M059J (cell line): Measurements from ENCODE around the gene EHBP1. TPM values are rescaled to one million over a fixed set of nuclear protein-coding genes. Genes with fewer than 3 reads are reported as not detected.
"Not testable (repeated sequence)": the region's sequence is repeated elsewhere in the genome, so short reads cannot be mapped to it uniquely, and the experiment has no call there.

ENCODE experiments used
- DNase-seq: peaks from one replicate; pipeline ENCODE4 v3.0.0-alpha.2; 2012; ENCODE audit warnings: low read depth
- total RNA-seq: library from RNA; depleted of rRNA; stranded (reverse); fragments of >200 nt; shearing (Covaris generic); gene quantifications from 2 replicates; pipeline ENCODE4 v1.2.3, GENCODE V29; 2014

The EHBP1 gene
- total RNA-seq, 1 experiment from 2014 or later: 50.2 TPM

DNA sequence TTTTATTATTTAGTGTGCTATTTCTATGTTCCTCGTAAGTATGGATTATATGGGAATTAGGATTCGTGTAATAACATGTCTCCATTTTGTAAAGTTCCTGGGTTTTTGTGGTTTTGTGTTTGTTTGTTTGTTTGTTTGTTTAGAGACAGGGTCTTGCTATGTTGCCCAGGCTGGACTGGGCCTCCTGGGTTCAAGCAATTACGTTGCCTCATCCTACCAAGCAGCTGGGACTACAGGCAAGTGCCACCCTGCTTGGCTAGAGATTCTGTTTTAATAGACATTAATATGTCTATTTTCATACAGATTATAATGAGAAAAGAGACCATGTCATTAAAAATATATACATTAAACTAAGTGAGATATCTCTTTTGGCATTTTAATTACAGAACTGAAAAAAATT is 309.9 kb downstream of the EHBP1 start:
- DNase-seq: no peak

DNA sequence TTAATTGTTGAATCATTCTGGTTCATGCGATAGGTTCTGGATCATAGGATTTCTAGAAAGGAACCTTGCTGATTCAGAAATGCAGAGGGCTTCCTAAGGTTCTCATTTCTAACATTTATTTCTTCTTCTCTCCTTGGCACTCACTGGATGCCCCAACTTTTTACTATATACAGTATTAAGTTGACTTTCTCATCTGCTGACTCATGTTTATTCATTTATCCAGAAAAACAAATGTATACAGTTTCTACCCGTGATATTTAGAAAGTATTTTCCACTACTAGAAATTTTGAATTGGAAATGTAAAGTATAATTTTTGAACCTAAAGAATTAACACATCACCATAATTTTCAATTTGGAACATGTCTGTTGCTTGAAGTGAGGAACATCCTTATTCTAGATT is 312.9 kb downstream of the EHBP1 start:
- DNase-seq: no peak

DNA sequence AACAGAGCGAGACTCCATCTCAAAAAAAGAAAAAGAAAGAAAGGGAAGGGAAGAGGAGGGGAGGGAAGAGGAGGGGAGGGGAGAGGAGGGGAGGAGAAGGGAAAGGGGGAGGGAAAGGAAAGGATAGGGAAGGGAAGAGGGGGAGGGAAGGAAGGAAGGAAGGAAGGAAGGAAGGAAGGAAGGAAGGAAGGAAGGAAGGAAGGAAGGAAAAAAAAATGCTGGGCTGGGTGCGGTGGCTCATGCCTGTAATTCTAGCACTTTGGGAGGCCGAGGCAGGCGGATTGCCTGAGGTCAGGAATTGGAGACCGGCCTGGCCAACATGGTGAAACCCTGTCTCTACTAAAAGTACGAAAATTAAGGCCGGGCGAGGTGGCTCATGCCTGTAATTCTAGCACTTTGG is 314.2 kb downstream of the EHBP1 start:
- not testable (repeated sequence) for DNase-seq

DNA sequence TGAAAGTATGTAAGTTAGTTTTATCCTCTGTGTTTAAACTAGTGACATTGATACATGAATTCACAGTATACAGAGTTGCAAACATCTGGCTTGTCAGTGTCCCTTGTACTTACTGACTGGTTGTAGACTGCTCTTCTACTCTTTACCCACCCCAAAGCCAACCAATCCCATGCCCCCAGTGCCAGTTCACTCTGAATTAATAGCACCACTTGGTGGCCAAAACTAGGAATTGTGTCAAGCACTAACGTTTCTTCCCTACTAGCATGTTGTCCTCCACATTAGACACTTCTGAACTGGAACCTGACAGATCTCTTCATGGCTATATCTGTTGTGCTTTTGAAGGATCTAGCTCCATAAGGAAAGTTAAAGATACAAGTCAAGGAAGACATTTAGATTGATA is 317.9 kb downstream of the EHBP1 start:
- DNase-seq: peak; percentile 45

DNA sequence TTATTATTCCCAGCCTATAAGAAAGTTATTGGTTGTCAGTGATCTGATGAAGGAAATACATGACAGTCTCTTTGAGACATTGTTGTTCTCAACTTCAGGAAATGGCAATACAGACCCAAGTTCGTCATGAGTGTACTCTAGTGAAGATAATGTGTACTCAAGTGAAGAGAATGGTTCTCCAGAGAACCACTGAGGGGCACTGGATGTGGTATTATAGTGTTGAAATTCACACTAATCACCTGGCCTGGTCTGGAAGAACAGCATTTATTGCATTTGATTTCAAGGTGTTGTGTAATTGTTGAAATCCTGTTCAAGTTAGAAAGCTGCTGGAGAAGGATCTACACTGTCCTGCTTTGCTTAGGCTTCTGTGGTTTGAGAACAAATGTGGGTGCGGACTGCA is 321.7 kb downstream of the EHBP1 start:
- DNase-seq: no peak

DNA sequence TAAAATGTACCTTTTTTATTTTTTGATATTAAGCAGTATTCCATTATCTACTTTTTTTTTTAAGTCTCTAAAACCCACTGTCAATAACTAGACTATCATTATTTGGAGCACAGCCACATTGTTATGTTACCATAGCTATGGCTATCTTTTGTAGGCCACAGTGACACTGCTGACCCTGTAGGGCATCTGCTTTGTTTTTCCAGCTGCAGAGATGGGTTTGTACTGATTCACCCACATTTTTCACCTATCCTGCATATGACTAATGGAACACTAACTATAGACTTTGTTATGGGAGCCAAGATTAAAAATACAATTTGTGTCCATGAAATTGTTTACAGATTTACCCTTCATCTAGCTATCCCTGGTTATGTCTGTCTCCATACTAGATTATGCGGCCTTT is 323.5 kb downstream of the EHBP1 start:
- DNase-seq: peak; percentile 53

DNA sequence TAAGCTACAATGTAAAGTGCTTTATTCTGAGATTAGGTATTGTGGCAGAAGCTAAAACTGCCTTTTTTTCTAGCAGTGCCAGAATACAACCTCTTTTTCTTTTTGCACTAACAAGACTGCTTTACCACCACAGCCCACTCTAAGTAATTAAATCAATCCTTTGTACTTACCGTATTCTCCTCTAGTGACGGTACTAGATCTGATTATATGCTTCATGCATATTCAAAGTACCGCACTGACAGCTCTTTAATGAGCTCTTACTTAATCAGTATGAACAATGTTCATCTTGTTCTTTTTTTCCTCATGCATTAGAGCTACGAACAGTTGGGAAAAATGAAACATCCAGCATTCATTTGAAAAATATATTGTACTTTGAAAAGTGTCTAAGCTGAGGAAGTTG is 329.0 kb downstream of the EHBP1 start:
- DNase-seq: no peak

DNA sequence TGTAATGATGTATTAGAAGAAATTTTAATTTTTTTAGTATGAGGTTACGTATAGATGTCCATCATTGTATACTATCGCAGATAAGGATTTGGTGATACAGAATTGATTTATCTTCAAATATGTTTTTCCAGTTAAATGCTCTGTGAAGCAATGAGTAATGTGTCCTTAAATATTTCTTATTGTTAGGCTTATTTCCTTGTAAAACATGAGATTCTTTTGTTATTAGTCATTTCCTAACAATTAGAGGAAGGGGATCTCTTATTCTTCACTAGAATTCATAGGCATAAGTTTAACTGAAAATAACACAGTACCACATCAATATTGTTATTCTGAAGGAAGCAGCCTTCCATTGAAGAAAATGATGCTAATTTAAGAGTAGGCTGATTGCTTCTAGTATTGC is 329.7 kb downstream of the EHBP1 start:
- DNase-seq: no peak

DNA sequence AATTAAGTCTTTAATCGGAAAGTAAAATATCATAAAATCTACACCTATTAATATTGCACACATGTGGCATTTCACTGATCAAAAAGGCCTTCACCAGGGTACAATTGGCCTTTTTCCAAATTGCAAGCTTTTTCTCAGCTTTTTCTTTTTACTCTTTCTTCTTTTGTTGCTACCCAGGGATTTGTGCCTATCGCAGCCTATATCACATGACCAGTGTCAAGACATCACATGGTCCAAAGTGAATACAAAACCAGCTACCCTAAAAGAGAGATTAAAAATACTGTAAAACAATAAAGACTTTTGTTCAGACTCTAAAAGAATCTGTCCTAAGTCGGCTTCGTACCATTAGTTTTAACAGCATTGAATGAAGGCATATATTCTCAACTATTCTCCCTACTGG is 330.1 kb downstream of the EHBP1 start:
- no peak for DNase-seq

DNA sequence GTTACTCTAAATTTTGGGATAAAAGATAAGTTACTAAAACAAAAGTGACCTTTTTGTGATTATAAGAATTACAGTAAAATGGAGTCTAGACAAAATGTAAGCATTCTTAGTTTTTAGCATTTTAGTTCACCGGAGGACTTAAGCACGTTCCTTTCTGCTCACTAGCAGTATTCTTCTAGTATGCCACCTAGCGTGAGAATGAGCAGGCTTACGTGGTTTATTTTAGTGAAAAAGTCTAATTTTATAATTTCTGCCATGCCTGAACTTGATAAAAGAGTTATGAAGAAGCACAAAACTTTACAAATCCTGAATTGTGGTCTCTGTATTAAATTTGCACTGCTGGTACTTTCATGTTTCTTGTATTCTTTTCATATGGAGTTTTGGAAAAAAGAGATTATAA is 332.5 kb downstream of the EHBP1 start:
- no peak for DNase-seq

DNA sequence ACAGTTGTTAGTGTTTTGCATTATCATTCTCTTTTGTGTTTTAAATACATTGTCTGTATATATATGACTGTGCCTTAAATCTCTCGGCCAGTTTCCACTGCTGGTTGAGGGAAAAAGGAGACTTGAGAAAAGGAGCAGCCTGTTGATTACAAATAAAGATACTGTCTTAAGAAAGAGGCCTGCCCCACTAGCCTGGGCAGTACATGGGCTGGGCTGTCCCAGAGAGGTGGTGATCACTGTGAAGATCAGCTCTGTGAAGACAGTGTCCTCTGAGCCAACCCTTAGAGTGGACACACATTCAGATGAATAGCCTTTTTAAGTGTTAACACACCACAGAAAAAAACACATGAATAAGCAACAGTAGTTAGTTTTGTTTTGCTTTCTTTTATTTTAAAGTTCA is 335.1 kb downstream of the EHBP1 start:
- DNase-seq: no peak

DNA sequence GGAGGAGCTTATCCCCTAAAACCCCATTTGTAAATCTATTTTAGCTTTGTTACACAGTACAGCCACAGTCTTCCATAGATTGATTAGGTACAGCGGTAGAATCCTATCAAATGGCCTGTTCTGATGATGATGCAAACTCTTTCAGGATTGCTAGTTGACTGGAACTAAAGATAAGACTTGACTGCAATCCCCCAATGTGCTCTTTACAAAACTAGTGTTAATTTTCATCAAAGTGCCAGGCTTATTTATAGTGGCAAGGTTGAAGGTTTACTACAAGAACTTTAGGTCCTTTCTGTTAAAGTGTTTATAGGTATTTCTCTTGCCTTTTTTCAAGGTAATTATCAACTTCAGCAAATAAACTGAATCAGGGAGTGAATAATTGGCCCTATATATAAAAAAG is 336.1 kb downstream of the EHBP1 start:
- DNase-seq: no peak

DNA sequence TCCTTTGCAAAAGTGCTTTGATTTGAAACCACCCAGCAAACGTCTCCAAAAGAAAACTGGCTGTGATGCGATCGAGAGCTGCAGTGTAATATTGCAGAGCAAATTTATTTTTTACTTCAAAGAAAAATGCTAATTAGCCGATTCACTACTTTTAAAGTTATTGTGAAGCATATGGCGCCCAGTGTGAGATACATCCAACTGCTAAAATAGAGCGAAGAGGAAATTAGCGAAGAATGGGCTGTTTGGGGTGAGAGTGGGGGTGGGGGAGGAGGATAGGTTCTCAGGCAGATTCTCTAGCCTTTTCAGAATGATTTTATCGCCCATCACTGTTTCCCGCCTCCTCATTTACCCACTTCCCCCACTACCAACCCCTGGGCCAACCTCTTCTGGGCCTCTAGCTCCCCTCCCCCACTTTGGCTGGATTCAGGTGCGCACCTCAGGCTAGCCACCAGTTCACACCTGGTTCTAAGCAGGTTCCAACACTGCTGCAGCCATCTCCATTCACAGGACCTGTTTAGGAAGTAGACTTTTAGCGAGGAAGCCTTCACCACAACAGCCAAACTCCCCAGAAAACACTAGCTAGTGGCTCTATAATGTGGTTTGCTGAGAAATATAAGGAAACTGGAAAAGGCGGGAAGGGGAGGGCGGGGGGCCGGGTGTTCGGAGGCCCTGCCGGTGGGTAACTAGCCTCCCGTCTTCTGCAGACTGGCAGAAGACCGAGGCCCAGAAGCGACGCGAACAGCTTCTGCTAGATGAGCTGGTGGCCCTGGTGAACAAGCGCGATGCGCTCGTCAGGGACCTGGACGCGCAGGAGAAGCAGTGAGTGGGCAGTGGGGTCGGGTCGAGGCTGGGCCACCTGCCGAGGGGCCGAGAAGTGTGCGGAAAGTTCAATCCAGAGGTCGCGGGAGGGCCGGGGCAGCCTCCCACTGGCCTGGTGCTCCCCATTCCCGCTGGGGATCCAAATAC is 339.1 kb downstream of the EHBP1 start:
- no peak for DNase-seq

DNA sequence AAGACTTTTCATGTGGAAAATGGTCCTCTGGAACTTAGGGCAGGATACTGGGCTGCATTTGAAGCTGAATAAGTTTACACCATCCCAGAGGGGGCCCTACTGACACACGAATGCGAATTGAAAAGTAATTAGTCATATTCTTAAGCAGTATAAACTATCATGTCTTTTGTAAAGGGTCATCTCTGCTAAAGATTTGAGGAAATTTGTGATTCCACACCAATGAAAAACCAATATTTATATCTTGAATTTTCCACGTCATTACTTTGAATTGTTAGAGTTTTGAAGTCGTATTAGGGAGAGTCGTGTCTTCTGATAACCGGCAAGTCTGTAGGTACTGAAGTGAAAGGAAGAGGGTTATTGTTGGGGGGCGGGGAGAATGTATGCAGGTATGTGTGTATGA is 341.0 kb downstream of the EHBP1 start:
- DNase-seq: peak; percentile 16

DNA sequence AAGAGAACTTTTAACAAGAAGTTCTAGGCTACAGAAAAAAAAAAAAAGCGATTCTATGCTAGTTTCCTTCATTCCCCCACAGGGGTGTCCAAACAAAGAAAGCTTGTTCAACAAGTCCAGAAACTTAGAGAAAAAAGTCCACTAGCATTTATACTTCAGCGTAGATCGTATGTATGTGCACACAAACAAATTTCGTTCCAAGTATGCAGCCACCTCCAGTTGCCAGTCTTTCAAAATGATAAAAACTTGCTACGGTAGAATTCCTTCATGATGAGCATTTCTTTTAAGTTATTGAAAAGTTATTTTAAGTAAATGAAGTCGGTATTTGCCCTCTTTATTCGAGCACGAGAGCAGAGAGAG is 341.4 kb downstream of the EHBP1 start:
- no peak for DNase-seq

DNA sequence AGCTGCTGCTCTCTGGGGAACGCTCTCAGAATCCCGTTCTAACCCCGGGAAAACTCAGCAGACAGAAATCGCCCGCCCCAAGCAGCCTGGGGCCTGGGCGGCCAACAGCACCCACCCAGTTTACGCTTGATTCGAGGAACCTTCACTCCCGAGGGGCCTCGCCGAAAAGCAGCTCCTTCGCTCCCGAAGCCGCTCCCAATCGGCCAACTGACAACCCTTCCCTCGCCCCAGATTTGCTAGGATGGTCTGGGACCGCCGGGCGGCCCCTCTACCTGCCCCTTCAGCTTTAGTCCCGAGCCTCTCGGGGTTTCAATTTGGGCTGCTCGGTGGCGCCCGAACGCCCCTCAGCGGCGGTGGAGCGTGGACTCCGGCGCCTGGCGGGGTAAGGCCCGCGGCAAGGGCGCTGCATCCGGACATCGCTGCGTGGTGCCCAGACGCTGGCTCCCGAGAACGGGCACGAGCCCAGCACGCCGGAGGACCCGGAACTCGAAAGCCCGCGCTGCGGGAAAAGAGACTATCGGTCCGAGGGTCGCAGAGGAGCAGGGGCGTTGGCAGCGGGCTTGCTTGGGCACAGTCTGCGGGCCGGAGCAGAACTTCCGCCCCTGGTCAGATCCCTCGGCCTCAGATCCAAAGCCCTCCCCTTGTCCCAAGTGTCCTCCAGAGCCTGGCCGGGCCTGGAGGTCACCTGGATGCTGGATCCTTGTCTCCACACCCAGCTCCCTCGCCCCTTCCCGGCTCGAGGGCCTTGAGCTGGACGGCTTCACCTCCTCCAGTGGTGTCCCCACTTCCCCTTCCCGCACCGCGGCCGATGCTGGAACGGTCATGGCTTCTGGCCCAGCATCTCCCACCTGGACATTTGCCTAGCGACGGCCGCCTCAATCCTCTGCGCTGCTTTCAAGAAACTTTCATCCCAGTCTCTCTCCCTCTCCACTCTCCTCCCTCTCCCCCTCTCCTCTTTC is 342.1 kb downstream of the EHBP1 start:
- DNase-seq: peak; percentile 45

DNA sequence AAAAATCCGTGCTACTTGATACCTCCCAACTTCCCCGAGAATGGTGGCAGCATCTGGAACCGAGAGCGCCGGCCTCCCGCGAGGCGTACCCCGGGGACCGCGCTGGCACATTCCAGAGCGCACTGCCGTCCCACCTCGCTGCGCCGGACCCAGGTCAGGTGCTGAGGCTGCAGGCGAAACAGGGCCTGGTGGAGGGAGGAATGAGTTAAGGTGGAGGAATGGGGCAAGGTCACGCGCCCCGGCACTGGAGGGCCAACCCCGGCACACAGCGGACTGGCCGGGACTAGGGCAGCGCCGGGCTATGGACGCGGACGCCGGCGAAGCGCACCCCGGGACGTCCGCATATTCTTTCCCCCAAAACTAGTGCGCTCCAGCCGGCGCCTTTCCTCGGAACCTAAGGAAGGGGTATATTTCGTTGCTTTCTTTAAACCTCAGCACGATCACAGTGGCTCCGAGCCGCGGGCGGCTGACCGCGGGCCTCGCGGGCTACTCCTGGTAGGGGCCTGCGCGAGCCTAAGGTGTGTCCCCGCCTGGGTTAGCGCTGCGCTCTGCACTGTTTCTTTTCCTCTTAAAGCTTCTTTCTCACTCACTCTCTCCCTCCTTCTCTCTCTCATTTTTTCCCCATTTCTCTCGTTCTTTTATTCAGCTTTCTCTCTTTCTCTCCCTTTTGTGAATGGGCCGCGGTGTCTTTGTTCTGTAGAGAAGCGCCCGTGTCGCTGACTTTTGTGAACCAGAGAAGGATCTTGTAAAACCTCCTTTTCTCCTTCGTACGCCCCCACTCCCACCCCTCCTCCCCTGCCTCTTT is 343.1 kb downstream of the EHBP1 start:
- peak; percentile 34 for DNase-seq

DNA sequence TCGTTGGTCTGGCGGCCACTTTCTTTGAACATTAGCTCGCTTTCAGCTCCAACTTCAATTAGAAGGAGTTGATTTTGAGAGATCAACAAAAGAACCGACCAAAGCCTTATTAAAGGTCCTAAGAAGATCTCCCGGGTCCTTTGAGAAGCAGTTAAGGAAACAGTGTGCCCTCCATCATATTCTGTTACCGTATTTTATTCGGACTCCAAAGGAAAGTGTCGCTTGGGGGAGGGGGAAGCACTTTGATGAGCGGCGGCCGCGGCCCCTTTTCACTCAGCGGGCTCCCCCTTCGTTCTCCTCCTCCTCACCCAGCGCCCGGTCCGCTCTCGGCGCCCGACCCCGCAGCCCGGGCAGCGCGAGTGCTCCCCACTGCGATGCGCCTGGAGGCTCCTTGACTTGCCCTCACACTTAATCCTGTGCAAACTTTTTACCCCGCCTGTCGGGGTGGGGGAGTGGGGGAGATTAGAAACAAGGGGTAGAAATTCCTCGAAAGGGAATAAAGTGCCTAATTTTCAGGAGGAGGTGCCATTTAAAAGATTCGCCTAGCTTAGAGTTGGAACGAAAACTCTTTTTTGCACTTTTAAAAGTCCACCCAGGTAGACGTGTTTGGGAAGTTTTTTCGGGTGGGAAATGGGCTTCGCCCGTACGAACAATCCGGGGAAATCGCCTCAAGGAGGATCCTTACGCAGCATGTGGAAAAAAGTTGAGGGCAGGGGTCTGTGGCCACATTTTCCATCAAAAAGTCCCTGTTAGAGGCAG is 343.9 kb downstream of the EHBP1 start:
- peak; percentile 29 for DNase-seq

DNA sequence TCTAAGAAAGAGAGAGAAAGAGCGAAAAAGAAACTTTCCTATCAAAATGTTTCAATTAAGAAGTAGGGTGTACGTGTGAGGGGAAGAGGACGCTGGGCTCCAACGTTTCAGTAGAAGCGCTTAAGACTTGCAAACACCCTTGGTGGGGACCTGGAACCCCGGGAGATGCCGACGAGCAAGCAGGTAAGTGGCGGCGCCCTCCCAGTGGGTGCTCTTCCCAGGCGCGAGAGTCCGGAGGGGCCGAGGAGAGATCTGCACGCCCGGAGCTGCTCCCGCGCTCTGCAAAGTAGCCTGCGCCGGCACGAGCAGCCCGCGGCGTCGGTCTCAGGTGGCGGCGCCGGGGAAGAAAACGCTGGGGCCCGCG is 344.4 kb downstream of the EHBP1 start:
- peak; percentile 59 for DNase-seq

DNA sequence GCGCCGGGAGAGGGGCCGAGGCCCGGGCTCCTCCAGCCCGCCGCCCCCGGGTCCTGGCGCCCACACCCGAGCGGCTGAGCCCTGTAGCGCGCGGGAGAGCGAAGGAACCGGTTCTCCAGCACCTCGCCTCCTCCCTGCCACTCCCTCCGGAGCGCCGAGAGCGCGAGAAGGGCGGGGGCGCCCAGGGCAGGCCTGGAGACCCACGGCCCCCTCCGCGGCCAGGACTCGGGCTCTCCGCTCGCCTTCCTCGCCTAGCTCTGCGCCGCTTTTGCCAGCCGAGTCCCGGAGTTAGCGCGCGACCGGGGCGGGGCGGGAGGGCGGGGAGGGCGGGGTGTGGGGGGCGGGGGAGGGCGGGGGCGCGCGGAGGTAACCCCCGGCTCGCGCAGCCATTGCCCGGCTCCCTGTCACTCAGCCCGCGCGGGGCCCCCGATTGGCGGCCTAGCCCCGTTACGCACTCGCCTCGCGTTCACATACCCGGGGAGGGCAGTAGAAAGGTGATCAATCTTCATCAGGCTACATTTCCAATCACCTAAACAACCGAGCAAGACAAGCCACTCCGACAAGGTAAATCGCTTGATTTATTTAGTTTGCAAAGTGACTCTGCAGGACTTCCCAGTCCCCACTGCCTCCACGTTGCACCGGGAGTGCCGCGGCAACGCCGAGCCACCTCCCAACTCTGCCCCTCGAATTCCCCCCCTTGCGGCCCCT is 345.0 kb downstream of the EHBP1 start, which contains the start of gene OTX1:
TSS of gene OTX1 (plus strand) at position 497 of the 708 bp plus-strand sequence. CDS start 2,161 bp downstream, outside the sequence.
- DNase-seq: peak; percentile 79
